Vagina (tissue), 2 donors: ENCODE results near the gene MYH4.

Source experiments
- POLR2A ChIP-seq, 2 donors: fragments of 450-650 bp; IDR thresholded peaks; one replicate each; pipeline ENCODE4 v1.6.1; 2017; ENCODE audit warnings: antibody characterized with exemption in 2 of 2, mild to moderate bottlenecking in 2 of 2, moderate library complexity in 2 of 2
- POLR2AphosphoS5 ChIP-seq, 2 donors: sonication (generic); formaldehyde crosslinking; IDR thresholded peaks; one replicate each; pipeline ENCODE4 v1.9.0; 2017; ENCODE audit warnings: antibody characterized with exemption in 2 of 2, mild to moderate bottlenecking in 2 of 2, low read depth in 1 of 2; ENCODE audit not compliant: insufficient read depth in 1 of 2
- TF ChIP-seq, protein P1 (sequence below), 3 experiments: fragments of 450-650 bp in 2 of 3; fragments of 200-600 bp in 1 of 3; sonication (generic) in 1 of 3; IDR thresholded peaks; one replicate each; pipeline ENCODE4 v1.5.1; 2017 to 2019; ENCODE audit warnings: antibody characterized with exemption in 3 of 3, mild to moderate bottlenecking in 2 of 3, moderate library complexity in 2 of 3

DNA sequence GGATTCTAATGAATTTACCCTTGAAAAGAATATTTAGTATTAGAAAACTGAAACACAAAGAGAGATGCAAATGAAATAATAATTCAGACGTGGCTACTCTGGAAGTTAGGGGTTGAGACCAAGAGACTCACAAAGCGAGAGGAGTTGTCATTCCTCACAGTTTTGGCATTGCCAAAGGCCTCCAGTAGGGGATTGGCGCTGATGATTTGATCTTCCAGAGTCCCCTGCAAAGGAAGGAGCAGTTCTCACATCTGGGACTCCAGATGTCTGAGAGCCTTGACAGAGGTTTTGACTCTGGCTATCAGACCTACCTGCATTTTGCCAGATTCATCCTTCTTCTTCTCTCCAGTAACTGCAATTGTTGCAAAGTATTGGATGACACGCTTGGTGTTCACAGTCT, 54.2 kb downstream of the MYH4 start:
- TF ChIP-seq, protein P1, sequence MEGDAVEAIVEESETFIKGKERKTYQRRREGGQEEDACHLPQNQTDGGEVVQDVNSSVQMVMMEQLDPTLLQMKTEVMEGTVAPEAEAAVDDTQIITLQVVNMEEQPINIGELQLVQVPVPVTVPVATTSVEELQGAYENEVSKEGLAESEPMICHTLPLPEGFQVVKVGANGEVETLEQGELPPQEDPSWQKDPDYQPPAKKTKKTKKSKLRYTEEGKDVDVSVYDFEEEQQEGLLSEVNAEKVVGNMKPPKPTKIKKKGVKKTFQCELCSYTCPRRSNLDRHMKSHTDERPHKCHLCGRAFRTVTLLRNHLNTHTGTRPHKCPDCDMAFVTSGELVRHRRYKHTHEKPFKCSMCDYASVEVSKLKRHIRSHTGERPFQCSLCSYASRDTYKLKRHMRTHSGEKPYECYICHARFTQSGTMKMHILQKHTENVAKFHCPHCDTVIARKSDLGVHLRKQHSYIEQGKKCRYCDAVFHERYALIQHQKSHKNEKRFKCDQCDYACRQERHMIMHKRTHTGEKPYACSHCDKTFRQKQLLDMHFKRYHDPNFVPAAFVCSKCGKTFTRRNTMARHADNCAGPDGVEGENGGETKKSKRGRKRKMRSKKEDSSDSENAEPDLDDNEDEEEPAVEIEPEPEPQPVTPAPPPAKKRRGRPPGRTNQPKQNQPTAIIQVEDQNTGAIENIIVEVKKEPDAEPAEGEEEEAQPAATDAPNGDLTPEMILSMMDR (IDR thresholded peaks at IDR 0.05): no peak
- TF ChIP-seq POLR2A (IDR thresholded peaks at IDR 0.05) (no peak), POLR2AphosphoS5 (IDR thresholded peaks at IDR 0.05; ENCODE audit: insufficient read depth in 1 of 2, low read depth in 1 of 2) (no peak)
